Activated T-cell treated with anti-CD3 and anti-CD28 coated beads for 1 hour (primary cell): Measurements from ENCODE around the gene HEXIM1.
A peak's percentile ranks its signal among the peaks of the same experiment; 100 is the strongest.

ENCODE experiments used
- DNase-seq: peaks from one replicate; pipeline ENCODE4 v3.0.0-alpha.2; 2020; ENCODE audit warnings: low read depth

HEXIM1 gene

DNA sequence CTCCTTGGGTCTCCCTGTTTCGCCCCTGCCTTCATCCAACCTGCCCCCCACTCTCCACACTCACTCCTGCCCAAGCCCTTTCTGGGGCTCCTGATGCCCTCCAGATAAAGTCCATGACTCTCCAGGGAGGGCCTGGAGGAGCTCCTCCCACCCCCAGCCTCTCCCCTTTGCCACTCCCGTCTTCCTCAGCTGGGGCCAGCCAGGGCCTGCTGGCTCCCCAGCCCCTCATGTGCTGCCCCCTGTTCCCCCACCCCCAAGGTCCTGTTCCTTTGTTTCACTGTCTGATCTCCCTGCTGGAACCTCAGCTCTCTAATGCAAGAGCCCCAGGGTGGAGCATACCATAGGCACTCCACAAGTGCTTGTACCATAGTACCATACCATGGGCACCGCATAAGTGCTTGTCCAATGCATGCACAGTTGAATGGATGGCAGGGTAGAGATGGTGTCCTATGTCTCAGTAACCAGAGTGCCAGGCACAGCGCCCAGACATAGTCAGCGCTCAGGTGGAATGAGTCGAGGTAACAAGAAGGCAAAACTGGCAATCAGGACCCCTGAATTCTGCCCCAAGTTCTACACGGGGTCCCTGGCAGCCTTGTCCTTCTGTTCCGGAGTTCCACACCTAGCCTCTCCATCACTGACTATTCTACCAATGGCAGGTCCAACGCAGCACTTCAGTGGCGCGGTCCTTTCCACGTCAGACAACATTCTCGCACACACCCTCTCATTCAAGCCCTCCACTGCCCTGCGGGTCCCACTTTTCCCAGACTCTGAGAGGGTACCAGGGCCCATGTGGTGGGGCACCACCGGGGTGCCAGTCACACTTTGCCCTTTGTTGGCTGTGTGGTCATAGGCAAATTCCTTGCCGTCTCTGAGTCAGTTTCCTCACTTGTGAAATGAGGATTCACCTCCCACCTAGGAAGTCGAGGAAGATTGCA is 17.3 kb upstream of the HEXIM1 start:
- no peak for DNase-seq

GRCh38 chr17:45131616-45132319 is 16.5 kb upstream of the HEXIM1 start:
- peak; percentile 55 for DNase-seq

DNA sequence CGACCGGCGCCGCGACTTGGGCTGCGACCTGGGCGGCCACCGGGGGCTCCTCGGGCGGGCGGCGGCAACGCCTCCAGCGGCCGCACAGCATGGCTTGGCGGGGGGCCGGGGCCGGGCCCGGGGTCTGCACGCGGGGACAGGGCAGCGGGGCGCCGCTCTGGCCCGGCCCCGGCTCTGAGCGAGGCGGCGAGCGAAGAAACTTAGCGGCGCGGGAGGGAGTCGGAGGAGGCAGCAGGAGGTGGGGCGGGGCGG is 16.0 kb upstream of the HEXIM1 start, which contains the start of gene PLCD3:
Gene PLCD3 (minus strand): TSS at position 196 of the 252 bp plus-strand sequence. CDS start 105 bp downstream, at position 91.
- DNase-seq = no peak

DNA sequence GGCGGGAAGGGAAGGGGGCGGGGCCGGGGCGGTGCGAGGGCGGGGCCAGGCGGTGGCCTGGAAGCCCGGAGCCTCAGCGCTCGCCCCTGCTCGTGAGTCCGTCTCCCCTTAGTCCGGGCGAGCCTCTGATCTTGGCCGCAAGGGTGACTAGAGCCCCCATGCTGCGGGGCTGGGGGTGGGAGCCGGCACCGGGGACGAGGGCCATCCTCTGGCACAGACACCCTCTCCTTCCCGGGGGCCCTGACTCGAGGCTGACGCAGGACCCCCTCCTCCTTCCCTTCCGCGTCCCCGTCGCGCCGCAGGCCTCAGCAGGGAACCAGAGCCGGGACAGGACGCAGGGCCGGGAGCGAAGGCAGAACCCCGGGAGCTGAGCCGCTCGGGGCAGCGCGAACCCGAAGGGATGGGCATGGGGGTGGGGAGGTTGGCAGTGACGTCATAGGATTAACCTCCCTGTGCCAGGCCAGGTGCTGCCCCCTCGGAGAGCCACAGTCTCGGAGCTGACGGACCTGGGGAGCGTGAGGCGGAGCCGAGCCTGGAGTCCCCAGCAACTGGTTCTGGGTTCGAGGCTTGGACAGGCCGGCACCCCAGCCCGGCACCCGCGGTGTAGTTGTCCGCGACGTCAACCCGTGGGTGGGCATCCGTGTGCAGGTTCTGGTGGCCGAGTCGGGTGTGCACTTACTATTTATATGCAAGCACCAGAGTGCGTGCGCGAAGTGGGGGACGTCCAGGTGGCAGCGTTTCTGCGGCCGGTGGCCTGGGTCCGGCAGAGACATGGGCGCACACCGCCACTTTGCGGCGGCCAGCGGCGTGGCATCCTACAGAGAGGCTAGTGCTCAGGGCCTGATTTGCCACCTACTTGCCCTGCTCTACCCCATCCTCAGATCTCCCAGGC is 15.5 kb upstream of the HEXIM1 start:
- peak; percentile 68 for DNase-seq

DNA sequence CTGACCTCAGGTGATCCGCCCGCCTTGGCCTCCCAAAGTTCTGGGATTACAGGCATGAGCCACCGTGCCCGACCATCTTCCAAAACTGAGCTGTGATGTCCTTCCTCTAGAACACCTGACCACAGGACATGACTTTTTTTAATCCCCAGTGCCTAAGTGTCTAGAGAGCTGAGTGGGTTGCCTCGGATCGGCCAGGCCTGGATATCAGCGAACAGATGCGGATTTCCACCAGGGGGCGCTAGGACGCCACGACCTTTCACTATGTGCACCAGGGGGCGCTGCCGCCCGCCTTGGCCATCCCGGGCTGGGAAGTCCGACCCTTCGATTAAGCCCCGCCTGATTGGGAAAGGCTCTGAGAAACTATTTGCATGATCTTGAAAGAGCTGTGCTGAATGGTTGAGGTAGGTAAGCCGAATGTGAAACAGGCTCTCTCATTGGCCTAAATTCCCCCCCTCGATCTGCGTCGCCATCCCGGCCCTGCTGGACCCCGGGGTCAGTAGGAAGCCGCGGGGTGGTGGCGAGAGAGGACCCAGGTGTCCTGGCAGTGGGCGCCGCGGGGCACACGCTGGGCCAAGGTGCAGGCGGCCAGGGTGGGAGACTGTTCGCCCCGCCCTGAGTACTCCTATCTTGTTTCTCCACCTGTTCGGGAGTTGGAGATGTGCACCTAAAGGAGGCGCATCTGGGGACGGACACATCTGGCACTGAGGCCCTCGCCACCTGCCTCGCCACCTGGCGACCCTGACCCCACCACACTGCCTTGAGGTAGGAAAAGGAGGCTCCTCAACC is 12.9 kb upstream of the HEXIM1 start, which contains the start of gene ACBD4:
Gene ACBD4 (plus strand): TSS at position 496 of the 786 bp plus-strand sequence. CDS start 458 bp downstream, outside the sequence.
- DNase-seq = peak; percentile 98

DNA sequence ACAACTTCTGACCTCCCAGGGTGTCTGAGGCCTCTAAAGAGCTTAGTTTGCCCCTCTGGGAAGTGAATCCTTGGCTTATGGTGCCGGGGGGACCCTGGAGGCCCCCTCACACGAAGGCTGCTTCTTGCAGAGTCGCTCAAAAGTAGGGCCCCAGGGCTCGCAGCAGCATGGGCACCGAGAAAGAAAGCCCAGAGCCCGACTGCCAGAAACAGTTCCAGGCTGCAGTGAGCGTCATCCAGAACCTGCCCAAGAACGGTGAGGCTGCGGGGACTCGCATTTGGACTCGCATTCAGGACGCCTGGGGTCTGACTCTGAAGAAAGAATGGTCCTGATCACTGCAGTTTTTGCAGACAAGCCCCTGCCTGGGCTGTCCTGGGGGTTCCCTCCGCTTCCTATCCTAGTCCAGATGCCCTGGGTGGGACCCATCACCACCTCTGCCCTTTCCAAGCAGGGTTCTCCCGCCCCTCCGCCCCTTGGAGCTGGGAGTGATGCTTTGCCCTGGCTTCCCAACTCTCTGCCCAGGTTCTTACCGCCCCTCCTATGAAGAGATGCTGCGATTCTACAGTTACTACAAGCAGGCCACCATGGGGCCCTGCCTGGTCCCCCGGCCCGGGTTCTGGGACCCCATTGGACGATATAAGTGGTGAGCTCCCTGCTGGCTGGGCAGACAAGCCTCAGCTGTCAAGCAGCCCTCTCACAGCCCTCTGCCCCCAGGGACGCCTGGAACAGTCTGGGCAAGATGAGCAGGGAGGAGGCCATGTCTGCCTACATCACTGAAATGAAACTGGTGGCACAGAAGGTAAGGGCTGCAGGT is 12.1 kb upstream of the HEXIM1 start:
- no peak for DNase-seq

GRCh38 chr17:45136846-45137560 is 11.3 kb upstream of the HEXIM1 start:
- DNase-seq = no peak

DNA sequence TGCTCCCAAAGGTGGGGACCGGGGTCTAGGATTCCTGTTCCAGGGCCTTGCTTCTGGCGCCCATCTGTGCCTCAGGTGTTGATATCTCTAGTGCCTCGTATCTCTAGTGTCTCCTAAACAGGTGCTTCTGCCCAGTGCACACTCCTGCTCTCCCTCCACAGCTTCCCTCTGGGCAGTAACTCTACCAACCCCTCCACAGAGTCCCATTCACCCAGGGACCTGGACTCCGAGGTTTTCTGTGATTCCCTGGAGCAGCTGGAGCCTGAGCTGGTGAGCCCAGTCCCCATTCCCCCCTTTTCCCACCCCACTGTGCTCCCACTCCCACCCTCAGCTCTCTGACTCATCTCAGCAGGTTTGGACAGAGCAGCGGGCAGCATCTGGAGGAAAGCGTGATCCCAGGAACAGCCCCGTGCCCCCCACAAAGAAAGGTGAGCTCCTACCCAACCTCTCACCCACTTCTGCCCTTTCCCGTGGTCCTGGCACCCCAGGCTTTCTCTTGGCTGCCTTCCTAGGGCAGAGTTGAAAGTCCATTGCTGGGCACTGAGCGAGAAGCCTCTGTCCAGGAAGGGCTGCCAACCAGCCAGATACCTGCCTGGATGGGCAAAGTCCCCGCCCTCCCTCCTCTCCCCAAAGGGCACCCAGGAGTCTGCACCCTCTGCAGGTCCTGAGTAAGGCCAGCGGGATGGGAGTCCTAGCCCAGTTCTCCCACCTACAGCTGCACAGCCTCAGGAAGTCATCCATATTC is 10.5 kb upstream of the HEXIM1 start:
- no peak for DNase-seq

GRCh38 chr17:45138911-45139532 is 9.3 kb upstream of the HEXIM1 start:
- no peak for DNase-seq

- no peak for DNase-seq
These were observed 8.7 kb upstream of the HEXIM1 start for GRCh38 chr17:45139533-45139920.

- DNase-seq = no peak
These were observed 5.1 kb upstream of the HEXIM1 start for GRCh38 chr17:45143094-45143670.

- DNase-seq = no peak
These were observed 4.5 kb upstream of the HEXIM1 start for GRCh38 chr17:45143767-45144198.

GRCh38 chr17:45144199-45145034 is 3.9 kb upstream of the HEXIM1 start:
- no peak for DNase-seq

GRCh38 chr17:45145035-45145389 is 3.3 kb upstream of the HEXIM1 start:
- DNase-seq = no peak

DNA sequence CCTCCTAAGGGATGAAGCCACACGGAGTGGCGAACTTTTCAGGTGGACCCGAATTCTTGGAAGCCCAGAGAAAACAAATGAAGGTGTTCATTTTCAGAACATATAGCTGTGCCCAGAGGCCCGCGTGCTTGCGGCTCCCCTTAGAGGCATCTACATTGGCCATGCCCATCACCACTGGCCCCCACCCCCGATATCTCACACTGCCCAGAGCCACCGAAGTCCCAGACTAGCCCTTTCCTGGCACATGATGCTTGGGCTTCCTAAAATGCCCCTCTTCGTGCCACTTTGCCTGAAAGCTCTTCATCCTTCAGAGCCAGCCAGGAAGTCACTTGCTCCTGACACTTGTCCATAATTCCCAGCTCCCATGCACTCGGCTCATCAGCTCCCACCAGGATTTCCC is 2.1 kb upstream of the HEXIM1 start:
- DNase-seq = no peak

DNA sequence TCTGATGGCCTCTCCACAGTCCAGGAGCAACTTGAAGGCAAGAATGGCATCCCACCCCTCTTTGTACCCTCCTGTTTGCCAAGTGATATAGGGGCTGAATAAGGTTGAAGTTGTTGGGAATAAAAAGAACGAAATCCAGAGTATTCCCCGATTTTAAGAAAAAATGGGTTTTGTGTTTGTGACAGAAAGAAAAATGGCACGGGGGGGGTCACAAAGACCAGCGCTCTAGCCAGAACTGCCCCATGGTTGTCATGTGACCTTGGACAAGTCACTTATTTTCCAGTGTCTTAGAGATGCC is 1.7 kb upstream of the HEXIM1 start:
- no peak for DNase-seq

DNA sequence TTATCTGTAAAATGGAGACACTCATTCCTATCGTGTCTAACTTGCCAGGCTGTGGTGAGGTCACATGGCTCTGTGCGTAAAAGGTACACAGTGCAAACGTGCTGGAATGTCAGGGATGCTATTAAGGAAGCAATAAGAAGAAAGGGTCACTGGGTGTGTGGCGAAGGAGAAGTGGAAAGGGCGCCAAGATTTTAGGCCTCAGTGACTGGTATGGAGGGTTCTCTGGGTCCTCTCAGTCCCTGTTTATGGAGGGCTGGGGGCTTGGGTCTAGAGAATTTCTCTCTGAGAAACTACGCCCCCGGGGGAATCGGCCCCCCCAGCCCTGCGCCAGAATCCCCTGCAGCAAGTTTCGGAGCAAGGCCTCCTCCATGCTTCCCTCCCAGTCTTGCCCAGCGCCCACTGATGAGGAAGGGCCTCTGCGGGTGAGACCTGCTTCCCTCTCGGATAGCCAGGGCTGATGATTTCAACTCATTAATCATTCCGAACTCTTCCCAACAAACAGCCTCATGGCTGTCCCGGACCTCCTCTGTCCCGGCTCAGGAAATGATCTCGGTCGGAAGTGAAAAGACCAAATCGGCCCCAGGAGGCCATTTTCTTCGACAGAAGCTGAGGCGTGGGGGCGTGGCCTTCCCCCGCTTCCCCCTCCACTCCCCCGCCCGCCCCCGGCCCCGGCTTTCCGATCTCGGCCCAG is 1.2 kb upstream of the HEXIM1 start:
- DNase-seq = no peak
